ENCODE data around the gene EML2. TPM values are rescaled to one million over a fixed set of nuclear protein-coding genes. Genes with fewer than 3 reads are reported as not detected.

EML2 gene
- total and polyA plus RNA-seq, 2 of the 4 experiments (the other 2 are of a cell fraction) = 11.8 to 25.3 TPM

- H4K8ac ChIP-seq (ENCODE audit: low read depth in 2 of 2, low read length in 2 of 2) = peak overlapping the region in 1 of 2 experiments; percentile 59; a peak in 2 of 4 replicates
- no peak overlapping the region for H3K4me3 ChIP-seq (ENCODE audit: insufficient read depth, low read depth, low read length)
- peak overlapping the region; percentile 31 for H2BK120ac ChIP-seq (ENCODE audit: low read depth, low read length)
- ChIA-PET CTCF (interaction anchor here (0.6 to 1.7 kb wide), 2 partner anchors 27 to 75 kb away, joined by 3 to 8 read pairs; no protein-coding TSS in a partner anchor), POLR2A (ENCODE audit: unreplicated experiment) (no interaction called here)
- in situ Hi-C loops (cut with MboI; ENCODE audit: low sequenced_read_pairs) (no loop called here), dilution Hi-C loops (cut with HindIII; ENCODE audit: low sequenced_read_pairs, unreplicated experiment) (no loop called here), intact Hi-C loops (cut with micrococcal nuclease) (no loop called here)
- H3K4me2 ChIP-seq (ENCODE audit: low read depth, low read length) = peak overlapping the region; percentile 30; the same call in 1 of the 2 replicates
- no peak overlapping the region for H3K56ac ChIP-seq (ENCODE audit: extremely low read depth, insufficient read depth, low read length)
- WGBS, 2 experiments (ENCODE audit: extremely low coverage in 2 of 2, insufficient read length in 1 of 2) = 93% methylated on average over 3 of the region's 10 CpGs; no CpG with 5 or more reads in 1 of the 2 experiments
- no peak overlapping the region for H4K5ac ChIP-seq (ENCODE audit: low read depth, low read length)
- peak overlapping the region; percentile 89 for H2AK9ac ChIP-seq (replicated peaks; ENCODE audit: low read depth, low read length, poor library complexity)
- 0 out of 2 replicates have a peak overlapping the region, but pooled peaks have one; percentile 31 for H2BK20ac ChIP-seq (ENCODE audit: low read depth, low read length)
- H3K9me3 ChIP-seq (ENCODE audit: control insufficient read depth, insufficient read depth, low read length) = no peaks in the 10 kb centered on the region
- H3K4me1 ChIP-seq (ENCODE audit: control insufficient read depth, insufficient read depth, low read length) = peaks cover 8% of the 10 kb centered on the region
- H3K27me3 ChIP-seq (ENCODE audit: control insufficient read depth, insufficient read depth, low read length) = no peaks in the 10 kb centered on the region
- H4K91ac ChIP-seq (ENCODE audit: insufficient read depth, low read depth, low read length) = peak overlapping the region; percentile 42; the same call in 1 of the 2 replicates
- H2BK15ac ChIP-seq (ENCODE audit: low read depth, low read length) = peak overlapping the region; percentile 11; the same call in 1 of the 3 replicates
- H3K9me1 ChIP-seq (ENCODE audit: insufficient read depth, low read length) = peaks cover 9% of the 10 kb centered on the region; the same call in 1 of the 2 replicates
- peak overlapping the region; percentile 92 for H2AK5ac ChIP-seq (ENCODE audit: low read depth, low read length)
- DNase-seq (peak; percentile 93), ATAC-seq (ENCODE audit: low read depth) (peak; percentile 91)
- H3K14ac ChIP-seq (replicated peaks; ENCODE audit: low read depth, low read length) = peak overlapping the region; percentile 49; the same call in 1 of the 2 replicates
- peaks cover 41% of the 10 kb centered on the region for H3K36me3 ChIP-seq (ENCODE audit: control insufficient read depth, insufficient read depth, low read length)
- peak overlapping the region; percentile 81 for H3K4ac ChIP-seq (ENCODE audit: low read depth, low read length)
- H2AFZ ChIP-seq (replicated peaks; ENCODE audit: low read length, poor library complexity) = peak overlapping the region; percentile 87
- no peak overlapping the region; the same call in 1 of the 2 replicates for H3K27ac ChIP-seq (ENCODE audit: insufficient read depth, low read length)
- H3K79me1 ChIP-seq (ENCODE audit: low read depth in 1 of 2, low read length in 2 of 2) = peaks cover 0 to 12% of the 10 kb centered on the region in 2 experiments; a peak in 1 of 4 replicates
- no TSS peak for BruUV-seq (replicated peaks)
- no peak for TF ChIP-seq MAFK (IDR thresholded peaks at IDR 0.05; ENCODE audit: low read depth, low read length)
- peak; percentile 49; the same call in 1 of the 2 replicates for TF ChIP-seq FOS (IDR thresholded peaks at IDR 0.05; ENCODE audit: low read depth, low read length)
- peak; percentile 70 for TF ChIP-seq CEBPB (IDR thresholded peaks at IDR 0.05; ENCODE audit: low read depth, low read length)
- TF ChIP-seq MXI1 (IDR thresholded peaks at IDR 0.05; ENCODE audit: borderline replicate concordance, low read depth, low read length) = peak; percentile 56; the same call in 1 of the 2 replicates
- TF ChIP-seq CHD1 (IDR thresholded peaks at IDR 0.05; ENCODE audit: low read depth, low read length) = no peak
- no peak for TF ChIP-seq RCOR1 (IDR thresholded peaks at IDR 0.05; ENCODE audit: insufficient replicate concordance, low read length)
- peak overlapping the region; percentile 33; the same call in 1 of the 2 replicates for H3K23ac ChIP-seq (ENCODE audit: low read depth, low read length)
- peak overlapping the region; percentile 60 for H2BK5ac ChIP-seq (ENCODE audit: low read depth, low read length, poor library complexity, severe bottlenecking)
- H3K9ac ChIP-seq (ENCODE audit: low read depth, low read length) = no peak overlapping the region
- H3K18ac ChIP-seq (ENCODE audit: low read depth, low read length) = no peak overlapping the region
- H4K20me1 ChIP-seq (ENCODE audit: insufficient read depth, low read length) = peaks cover 3% of the 10 kb centered on the region; the same call in 1 of the 2 replicates
Measured at GRCh38 chr19:45613926-45614725, 25.1 kb downstream of the EML2 start.
